ENCODE data around the gene SERPIND1.

SERPIND1 gene

GRCh38 chr22:20750461-20751184 lies 23.3 kb upstream of the SERPIND1 start:
- no peak for TF ChIP-seq CTCF (IDR thresholded peaks at IDR 0.05; ENCODE audit: insufficient read depth, low read length, poor library complexity, severe bottlenecking)
- DNase-seq (ENCODE audit: extremely low read depth, insufficient read length) = peak; percentile 46
- Histone ChIP-seq H3K36me3 (ENCODE audit: control insufficient read depth, insufficient read depth, low read length) (peaks cover 14% of the 10 kb centered on the region), H3K27me3 (replicated peaks; ENCODE audit: control insufficient read depth, insufficient read depth, low read length) (no peaks in the 10 kb centered on the region), H3K4me3 (replicated peaks; ENCODE audit: low read depth, low read length) (no peak overlapping the region)

DNA sequence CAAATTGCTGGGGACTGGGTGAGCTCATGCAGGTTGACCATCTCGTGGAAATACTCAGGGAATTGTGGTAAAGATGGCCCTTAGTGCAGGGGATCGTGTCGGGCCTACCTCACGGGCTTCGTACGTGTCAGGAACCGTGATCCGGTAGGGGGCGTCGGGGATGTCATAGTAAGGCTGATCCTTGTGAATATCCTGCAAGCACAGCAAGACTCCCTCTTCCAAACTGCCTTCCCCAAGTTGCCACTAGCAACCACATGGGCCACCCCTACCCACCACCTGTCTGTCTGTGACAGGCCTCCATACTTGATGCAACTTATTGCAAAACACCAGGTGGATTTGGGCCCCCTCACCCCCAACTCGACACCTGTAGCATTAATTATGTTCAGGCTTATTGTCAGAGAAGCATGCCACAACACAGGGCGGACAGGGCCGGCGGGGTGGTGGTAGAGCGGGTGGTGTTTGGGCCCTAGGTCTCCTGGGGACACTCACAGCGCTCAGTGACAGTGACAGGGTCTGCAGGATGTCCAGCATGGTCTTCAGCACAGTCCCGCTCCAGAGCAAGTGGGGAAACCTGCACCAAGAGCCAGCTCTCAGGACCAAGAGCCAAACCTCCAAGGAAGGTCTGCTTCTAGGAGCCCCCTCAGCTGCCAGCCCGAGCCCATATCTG lies 22.6 kb upstream of the SERPIND1 start:
- no peak for TF ChIP-seq CTCF (IDR thresholded peaks at IDR 0.05; ENCODE audit: insufficient read depth, low read length, poor library complexity, severe bottlenecking)
- Histone ChIP-seq H3K4me3 (replicated peaks; ENCODE audit: low read depth, low read length) (no peak overlapping the region), H3K36me3 (ENCODE audit: control insufficient read depth, insufficient read depth, low read length) (peaks cover 14% of the 10 kb centered on the region), H3K27me3 (replicated peaks; ENCODE audit: control insufficient read depth, insufficient read depth, low read length) (no peaks in the 10 kb centered on the region)
- DNase-seq (ENCODE audit: extremely low read depth, insufficient read length) = no peak

GRCh38 chr22:20752104-20752741 lies 21.7 kb upstream of the SERPIND1 start:
- TF ChIP-seq CTCF (IDR thresholded peaks at IDR 0.05; ENCODE audit: insufficient read depth, low read length, poor library complexity, severe bottlenecking) = no peak
- H3K36me3 ChIP-seq (ENCODE audit: control insufficient read depth, insufficient read depth, low read length) = peaks cover 8% of the 10 kb centered on the region
- no peak overlapping the region for H3K4me3 ChIP-seq (replicated peaks; ENCODE audit: low read depth, low read length)
- no peak for DNase-seq (ENCODE audit: extremely low read depth, insufficient read length)
- no peaks in the 10 kb centered on the region for H3K27me3 ChIP-seq (replicated peaks; ENCODE audit: control insufficient read depth, insufficient read depth, low read length)

GRCh38 chr22:20752873-20753272 lies 21.0 kb upstream of the SERPIND1 start:
- Histone ChIP-seq H3K4me3 (replicated peaks; ENCODE audit: low read depth, low read length) (no peak overlapping the region), H3K36me3 (ENCODE audit: control insufficient read depth, insufficient read depth, low read length) (peaks cover 6% of the 10 kb centered on the region), H3K27me3 (replicated peaks; ENCODE audit: control insufficient read depth, insufficient read depth, low read length) (no peaks in the 10 kb centered on the region)
- no peak for TF ChIP-seq CTCF (IDR thresholded peaks at IDR 0.05; ENCODE audit: insufficient read depth, low read length, poor library complexity, severe bottlenecking)
- no peak for DNase-seq (ENCODE audit: extremely low read depth, insufficient read length)

GRCh38 chr22:20756846-20757245 lies 17.1 kb upstream of the SERPIND1 start:
- Histone ChIP-seq H3K36me3 (ENCODE audit: control insufficient read depth, insufficient read depth, low read length) (peaks cover 4% of the 10 kb centered on the region), H3K27me3 (replicated peaks; ENCODE audit: control insufficient read depth, insufficient read depth, low read length) (no peaks in the 10 kb centered on the region), H3K4me3 (replicated peaks; ENCODE audit: low read depth, low read length) (no peak overlapping the region)
- no peak for TF ChIP-seq CTCF (IDR thresholded peaks at IDR 0.05; ENCODE audit: insufficient read depth, low read length, poor library complexity, severe bottlenecking)
- DNase-seq (ENCODE audit: extremely low read depth, insufficient read length) = no peak

All from GM06990 (cell line).